Stimulated activated CD4-positive, alpha-beta T cell treated with anti-CD3 and anti-CD28 coated beads, Interleukin-4, amount 100 ng/mL, for 4 hours (primary cell): ENCODE data around the gene SPTBN2.

Experiments
- DNase-seq, 2 experiments: peaks; one replicate each; pipeline ENCODE4 v3.0.0-alpha.2; 2020

SPTBN2 gene

GRCh38 chr11:66638177-66639065, 90.6 kb downstream of the SPTBN2 start, which contains the start of gene RBM4:
Gene RBM4 (plus strand): TSS chr11:66638703. CDS start chr11:66639712, 1,009 bp downstream.
- DNase-seq: peak; percentile 86 to 97

DNA sequence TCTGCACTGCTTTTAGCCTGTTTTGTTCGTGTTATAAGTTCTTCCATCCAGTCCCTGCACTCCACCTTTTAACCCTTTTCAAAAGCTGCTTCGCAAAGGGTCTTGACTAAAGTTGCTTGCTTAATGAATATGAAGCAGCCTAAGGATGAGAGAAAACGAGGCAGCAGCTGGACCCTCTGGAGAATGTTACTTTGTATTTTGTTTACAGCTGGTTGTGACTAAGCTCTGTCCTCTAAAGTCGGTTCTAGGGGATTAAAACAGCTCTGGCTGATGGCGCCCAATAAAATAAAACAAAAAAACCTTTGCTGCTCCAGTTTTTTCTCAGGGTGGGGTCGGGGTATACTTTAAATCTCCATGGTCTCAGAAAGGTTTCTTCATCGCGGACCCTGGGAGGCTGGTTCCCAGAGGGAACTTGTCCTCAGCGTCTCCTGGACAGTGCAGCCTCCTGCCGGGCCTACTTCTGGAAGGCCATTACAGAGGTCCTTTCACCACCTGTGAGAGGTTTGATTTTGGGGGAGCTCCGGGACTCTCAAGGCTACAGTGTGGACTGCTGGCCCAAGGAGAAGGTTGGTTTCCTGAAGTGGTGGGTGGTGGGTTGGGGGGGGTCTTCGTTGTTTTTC, 91.3 kb downstream of the SPTBN2 start:
- no peak for DNase-seq

DNA sequence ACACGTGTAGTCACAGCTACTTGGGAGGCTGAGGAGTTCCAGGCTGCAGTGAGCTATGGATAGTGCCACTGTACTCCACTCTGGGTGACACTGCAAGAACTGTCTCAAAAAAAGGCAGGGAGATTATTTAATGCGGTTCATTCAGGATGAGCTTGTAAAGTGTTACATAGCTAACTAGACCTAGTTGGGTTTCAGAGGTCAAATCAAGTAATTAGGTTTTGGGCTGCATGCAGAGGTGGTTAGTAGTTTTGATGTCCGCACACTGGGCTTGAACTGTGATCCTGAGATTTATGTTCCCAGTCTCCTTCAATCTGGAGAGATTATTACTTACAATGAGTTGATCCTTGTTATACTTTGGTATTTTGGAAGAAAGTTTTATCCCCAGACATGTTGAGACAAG, 92.6 kb downstream of the SPTBN2 start:
- DNase-seq: no peak
